ENCODE measurements around the gene SGF29.
"Not testable (repeated sequence)": the region's sequence is repeated elsewhere in the genome, so short reads cannot be mapped to it uniquely, and the experiment has no call there.

SGF29 gene

GRCh38 chr16:28612359-28613280 lies 58.9 kb downstream of the SGF29 start:
- not testable (repeated sequence) for DNase-seq (ENCODE audit: low spot score)

DNA sequence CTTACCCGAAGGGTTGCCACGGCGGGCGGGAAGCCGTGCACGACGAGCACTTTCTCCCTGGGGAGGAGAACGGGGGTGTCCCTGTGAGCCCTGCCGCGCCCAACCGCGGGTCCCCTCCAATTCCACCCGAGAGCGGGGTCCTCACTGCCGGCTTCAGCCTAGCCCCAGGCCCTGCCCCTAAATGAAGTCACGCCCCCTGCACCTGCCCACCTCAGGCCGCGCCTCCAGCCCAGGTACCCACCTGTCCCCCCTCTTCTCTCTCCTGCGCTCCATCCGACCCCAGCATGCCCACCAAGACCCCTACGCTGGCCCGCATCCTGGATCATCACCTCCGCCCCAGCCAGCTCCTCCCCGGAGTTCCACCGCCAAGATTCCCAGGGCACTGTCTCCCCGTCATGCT lies 60.2 kb downstream of the SGF29 start:
- not testable (repeated sequence) for DNase-seq (ENCODE audit: low spot score)

DNA sequence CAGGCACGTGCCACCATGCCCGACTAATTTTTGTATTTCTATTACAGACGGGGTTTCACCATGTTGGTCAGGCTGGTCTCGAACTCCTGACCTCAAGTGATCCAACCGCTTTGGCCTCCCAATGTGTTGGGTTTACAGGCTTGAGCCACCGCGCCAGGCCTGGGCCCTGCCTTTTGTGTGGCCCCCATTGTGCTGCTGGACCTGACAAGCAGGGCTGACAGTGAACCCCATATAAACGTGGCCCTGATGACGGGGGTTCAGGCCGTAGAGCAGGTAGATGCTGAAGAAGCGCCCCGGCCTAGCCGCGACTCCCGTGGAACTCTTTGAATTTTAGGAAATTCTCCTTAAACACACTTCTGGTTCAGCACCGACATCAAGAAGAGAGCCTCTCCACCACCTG lies 60.8 kb downstream of the SGF29 start:
- DNase-seq (ENCODE audit: low spot score): not testable (repeated sequence)

DNA sequence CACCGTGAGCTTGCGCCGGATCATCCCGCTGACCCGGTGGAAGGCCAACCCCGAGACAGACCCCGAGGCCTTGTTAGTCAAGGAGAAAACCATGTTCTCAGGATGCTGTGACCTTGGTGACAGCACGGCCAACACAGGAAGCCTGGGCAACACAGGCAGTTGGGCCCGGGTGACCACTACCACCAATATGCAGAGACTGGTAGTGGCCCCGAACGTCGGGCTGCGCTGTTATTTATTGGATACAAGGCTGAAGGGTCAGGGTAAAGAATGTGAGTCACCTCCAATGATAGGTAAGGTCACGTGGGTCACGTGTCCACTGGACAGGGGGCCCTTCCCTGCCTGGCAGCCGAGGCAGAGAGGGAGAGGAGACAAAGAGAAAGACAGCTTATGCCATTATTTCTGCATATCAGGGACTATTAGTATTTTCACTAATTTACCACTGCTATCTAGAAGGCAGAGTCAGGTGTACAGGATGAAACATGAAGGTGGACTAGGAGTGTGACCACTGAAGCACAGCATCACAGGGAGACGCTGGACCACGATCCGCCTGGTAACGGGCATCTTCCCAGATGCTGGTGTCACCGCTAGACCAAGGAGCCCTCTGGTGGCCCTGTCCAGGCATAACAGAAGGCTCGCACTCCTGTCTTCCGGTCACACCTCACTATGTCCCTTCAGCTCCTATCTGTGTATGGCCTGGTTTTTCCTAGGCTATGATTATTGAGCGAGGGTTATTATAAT lies 61.9 kb downstream of the SGF29 start:
- peak; percentile 32 for DNase-seq (ENCODE audit: low spot score)

DNA sequence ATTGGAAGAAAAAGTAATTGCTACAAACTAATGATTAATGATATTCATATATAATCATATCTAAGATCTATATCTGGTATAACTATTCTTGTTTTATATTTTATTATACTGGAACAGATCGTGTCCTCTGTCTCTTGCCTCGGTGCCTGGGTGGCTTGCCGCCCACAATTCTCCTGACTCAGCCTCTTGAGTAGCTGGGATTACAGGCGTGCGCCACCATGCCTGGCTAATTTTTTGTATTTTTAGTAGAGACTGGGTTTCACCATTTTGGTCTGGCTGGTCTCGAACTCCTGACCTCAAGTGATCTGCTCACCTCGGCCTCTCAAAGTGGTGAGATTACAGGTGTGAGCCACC lies 62.5 kb downstream of the SGF29 start:
- DNase-seq (ENCODE audit: low spot score): not testable (repeated sequence)

DNA sequence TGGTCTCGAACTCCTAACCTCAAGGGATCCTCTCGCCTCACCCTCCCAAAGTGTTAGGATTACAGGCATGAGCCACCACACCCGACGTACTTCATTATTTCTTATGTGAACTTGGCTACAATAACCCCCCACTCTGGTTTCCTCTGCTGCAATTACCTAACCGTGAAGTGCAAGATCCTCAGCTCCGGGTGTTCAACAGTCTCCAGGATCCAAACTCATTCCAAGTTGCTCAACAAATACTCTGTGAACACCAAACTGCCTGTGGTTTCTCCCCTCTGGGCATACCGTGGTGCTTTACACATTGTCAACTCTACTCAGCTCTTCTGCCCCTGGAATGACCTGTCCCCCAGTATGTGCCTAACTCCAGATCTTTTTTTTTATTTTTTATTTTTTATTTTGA lies 62.9 kb downstream of the SGF29 start:
- DNase-seq (ENCODE audit: low spot score): no peak

- no peak for DNase-seq (ENCODE audit: low spot score)
Observed at GRCh38 chr16:28617874-28618273, 64.2 kb downstream of the SGF29 start.

DNA sequence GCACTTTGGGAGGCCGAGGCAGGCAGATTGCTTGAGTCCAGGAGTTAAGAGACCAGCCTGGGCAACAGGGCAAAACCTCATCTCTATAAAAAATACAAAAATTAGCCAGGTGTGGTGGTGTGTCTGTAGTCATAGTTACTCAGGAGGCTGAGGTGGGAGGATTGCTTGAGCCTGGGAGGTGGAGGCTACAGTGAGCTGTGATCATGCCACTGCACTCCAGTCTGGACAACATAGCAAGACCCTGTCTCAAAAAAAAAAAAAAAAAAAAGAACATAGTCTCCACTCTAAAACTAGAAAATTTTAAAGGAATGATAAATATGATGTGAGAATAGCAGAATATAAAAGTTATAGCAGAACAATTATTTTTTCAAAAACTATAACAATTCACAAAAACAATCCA lies 66.6 kb downstream of the SGF29 start:
- not testable (repeated sequence) for DNase-seq (ENCODE audit: low spot score)

DNA sequence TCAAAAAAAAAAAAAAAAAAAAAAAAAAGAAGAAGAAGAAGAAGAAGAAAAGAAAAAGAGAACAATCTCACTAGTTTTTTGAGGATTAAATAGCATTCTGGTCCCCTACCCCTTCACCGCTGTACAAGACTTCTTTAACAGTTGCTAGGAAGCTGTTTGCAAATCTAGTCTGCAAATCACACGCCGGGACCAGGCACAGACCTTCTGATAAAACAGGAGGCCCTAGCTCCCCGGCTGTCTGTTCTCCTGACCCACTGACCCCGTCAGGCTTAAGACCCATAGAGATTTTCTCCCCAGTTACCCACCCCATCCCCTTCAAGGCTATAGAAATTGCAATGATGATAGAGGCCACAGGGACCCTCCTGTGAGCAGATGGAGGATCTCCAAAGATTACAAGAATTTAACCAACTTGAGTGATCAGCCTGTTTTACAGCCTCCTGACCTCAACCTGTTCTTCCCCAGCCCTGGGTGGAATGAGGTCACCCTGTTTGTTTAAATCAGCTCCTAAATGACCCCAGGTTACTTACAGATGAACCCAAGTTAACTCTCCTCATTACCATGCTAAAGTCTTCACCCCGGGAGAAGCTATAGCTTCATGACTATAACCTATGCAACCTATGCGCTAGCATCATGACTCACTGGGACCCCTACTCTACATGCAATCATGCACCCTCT lies 67.9 kb downstream of the SGF29 start:
- no peak for DNase-seq (ENCODE audit: low spot score)

GRCh38 chr16:28622532-28623171 lies 68.9 kb downstream of the SGF29 start:
- DNase-seq (ENCODE audit: low spot score): not testable (repeated sequence)

- peak; percentile 66 for DNase-seq (ENCODE audit: low spot score)
Observed at GRCh38 chr16:28623172-28623711, 69.5 kb downstream of the SGF29 start.

DNA sequence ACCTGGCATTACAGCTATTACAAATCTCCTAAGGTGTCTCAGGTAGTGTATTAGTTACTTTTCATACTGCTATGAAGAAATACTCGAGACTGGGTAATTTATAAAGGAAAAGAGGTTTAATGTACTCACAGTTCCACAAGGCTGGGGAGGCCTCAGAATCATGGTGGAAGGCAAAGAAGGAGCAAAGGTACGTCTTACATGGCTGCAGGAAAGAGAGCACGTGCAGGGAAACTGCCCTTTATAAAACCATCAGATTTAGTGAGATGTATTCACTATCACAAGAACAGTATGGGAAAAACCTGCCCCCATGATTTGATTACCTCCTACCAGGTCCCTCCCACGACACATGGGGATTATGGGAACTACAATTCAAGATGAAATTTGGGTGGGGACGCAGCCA lies 77.2 kb downstream of the SGF29 start:
- not testable (repeated sequence) for DNase-seq (ENCODE audit: low spot score)

GRCh38 chr16:28636093-28636823 lies 82.5 kb downstream of the SGF29 start:
- peak; percentile 50 for DNase-seq (ENCODE audit: low spot score)

DNA sequence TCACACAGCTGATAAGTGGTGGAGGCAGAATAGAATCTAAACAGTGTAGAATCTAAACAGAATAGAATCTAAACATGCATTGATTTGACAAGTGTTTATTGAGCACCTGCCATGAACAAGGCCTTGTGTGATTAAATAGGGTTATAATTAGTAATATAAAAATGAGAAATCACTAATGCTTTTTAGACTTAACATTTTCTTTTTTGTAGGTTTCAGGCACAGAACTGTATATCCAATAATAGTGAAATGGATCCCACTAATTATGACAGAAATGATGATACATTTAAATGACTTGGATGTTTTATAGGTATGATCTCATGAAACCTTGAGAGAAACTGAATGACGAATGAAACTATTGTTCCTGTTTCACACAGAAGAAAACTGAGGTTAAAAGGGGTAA lies 84.0 kb downstream of the SGF29 start, which contains the start of gene NPIPB8:
Gene NPIPB8 (plus strand): TSS at position 301 of the 400 bp plus-strand sequence. CDS start 296 bp downstream, outside the sequence.
- DNase-seq (ENCODE audit: low spot score): not testable (repeated sequence)

DNA sequence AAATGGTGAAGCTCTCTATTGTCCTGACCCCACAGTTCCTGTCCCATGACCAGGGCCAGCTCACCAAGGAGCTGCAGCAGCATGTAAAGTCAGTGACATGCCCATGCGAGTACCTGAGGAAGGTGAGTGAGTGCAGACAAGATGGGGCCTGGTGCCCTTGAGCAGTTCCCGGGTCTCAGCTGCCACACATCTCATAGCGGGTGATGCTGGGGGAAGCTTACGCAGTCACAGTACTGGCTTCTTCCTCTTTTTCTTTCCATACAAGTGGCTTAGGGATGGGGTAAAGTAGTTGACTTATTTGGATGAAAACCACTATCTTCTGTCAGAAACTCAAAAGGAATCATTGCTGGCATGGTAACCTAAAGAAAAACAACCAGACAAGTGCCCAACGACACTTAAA lies 84.6 kb downstream of the SGF29 start:
- not testable (repeated sequence) for DNase-seq (ENCODE audit: low spot score)

DNA sequence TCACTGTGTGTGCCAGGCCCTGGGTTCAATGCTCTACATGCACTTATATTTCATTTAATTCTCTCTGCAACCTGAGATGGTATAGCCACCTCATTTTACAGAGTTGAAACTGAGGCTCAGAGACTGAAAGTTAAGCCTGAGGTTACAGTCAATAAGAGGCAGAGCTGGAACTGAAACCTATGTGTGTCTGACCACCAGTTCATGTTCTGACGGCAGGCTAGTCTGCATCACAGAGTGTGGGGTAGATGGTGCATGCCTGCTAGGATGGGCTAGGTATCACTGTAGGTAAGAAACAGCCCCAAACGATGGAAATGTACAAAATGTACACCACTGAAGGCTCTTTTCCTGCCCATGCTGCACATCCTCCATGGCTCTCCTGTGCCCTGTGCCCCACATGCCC lies 86.2 kb downstream of the SGF29 start:
- not testable (repeated sequence) for DNase-seq (ENCODE audit: low spot score)
